Liver (tissue), 9 donors: ENCODE results near the gene GPC2. TPM values are rescaled to one million over a fixed set of nuclear protein-coding genes. Genes with fewer than 3 reads are reported as not detected.

Experiments
- DNase-seq: peaks from one replicate; pipeline ENCODE4 v3.0.0-alpha.2; 2017; ENCODE audit warnings: low spot score
- H3K27ac ChIP-seq, 2 donors: one replicate each; pipeline ENCODE4 v1.7.0; 2013; ENCODE audit warnings: inconsistent platforms in 2 of 2, low read length in 2 of 2, control low read depth in 1 of 2, low read depth in 1 of 2, mild to moderate bottlenecking in 1 of 2
- H3K27me3 ChIP-seq, 4 donors: one replicate each; pipeline versions ENCODE4 v1.6.1 to v1.7.0; 2013; ENCODE audit warnings: low read length in 3 of 4, inconsistent platforms in 1 of 4, mild to moderate bottlenecking in 1 of 4, moderate library complexity in 1 of 4; ENCODE audit not compliant: control insufficient read depth in 4 of 4, insufficient read depth in 4 of 4
- H3K36me3 ChIP-seq, 4 donors: one replicate each; pipeline versions ENCODE4 v1.6.1 to v1.7.0; 2013; ENCODE audit warnings: low read length in 3 of 4, mild to moderate bottlenecking in 3 of 4, low read depth in 1 of 4, moderate library complexity in 1 of 4; ENCODE audit not compliant: control insufficient read depth in 4 of 4, insufficient read depth in 3 of 4
- H3K4me1 ChIP-seq, 4 donors: one replicate each; pipeline versions ENCODE4 v1.6.1 to v1.7.0; 2013; ENCODE audit warnings: low read length in 3 of 4, mild to moderate bottlenecking in 3 of 4, moderate library complexity in 1 of 4; ENCODE audit not compliant: control insufficient read depth in 4 of 4, insufficient read depth in 4 of 4
- H3K4me3 ChIP-seq, 3 donors: one replicate each; pipeline versions ENCODE4 v1.6.1 to v1.7.0; 2013; ENCODE audit warnings: low read length in 3 of 3, control low read depth in 1 of 3, low read depth in 1 of 3, mild to moderate bottlenecking in 1 of 3
- H3K9ac ChIP-seq, 2 donors: one replicate each; pipeline ENCODE4 v1.7.0; 2013; ENCODE audit warnings: low read length in 2 of 2, mild to moderate bottlenecking in 2 of 2, moderate library complexity in 2 of 2, control low read depth in 1 of 2, low read depth in 1 of 2
- H3K9me3 ChIP-seq, 4 donors: one replicate each; pipeline versions ENCODE4 v1.6.1 to v1.7.0; 2013; ENCODE audit warnings: low read length in 3 of 4; ENCODE audit not compliant: control insufficient read depth in 4 of 4
- ATF3 ChIP-seq: IDR thresholded peaks from 2 replicates; pipeline ENCODE4 v1.6.1; 2016; ENCODE audit warnings: antibody characterized with exemption
- CTCF ChIP-seq: fragments of 150-350 bp; IDR thresholded peaks from 2 replicates; pipeline ENCODE4 v1.5.1; 2017; ENCODE audit warnings: improper control_type of control experiment, low read depth, low read length; ENCODE audit not compliant: missing input control
- EGR1 ChIP-seq, 2 donors: IDR thresholded peaks; 2 replicates each; pipeline ENCODE4 v1.6.1; 2016 to 2018; ENCODE audit warnings: antibody characterized with exemption in 2 of 2, low read depth in 2 of 2
- FOXA1 ChIP-seq: IDR thresholded peaks from 2 replicates; pipeline ENCODE4 v1.6.1; 2016; ENCODE audit warnings: antibody characterized with exemption
- GABPA ChIP-seq, 2 donors: IDR thresholded peaks in 1 of 2; conservative IDR thresholded peaks in 1 of 2; 2 replicates each; pipeline ENCODE4 v1.6.1; 2016; ENCODE audit warnings: antibody characterized with exemption in 2 of 2, mild to moderate bottlenecking in 1 of 2, moderate library complexity in 1 of 2
- HNF4G ChIP-seq: IDR thresholded peaks from 2 replicates; pipeline ENCODE4 v1.6.1; 2016; ENCODE audit warnings: antibody characterized with exemption
- JUND ChIP-seq, 2 donors: IDR thresholded peaks; 2 replicates each; pipeline ENCODE4 v1.6.1; 2016; ENCODE audit warnings: antibody characterized with exemption in 2 of 2
- MAX ChIP-seq: IDR thresholded peaks from 2 replicates; pipeline ENCODE4 v1.6.1; 2016; ENCODE audit warnings: antibody characterized with exemption
- NR2F2 ChIP-seq: IDR thresholded peaks from 2 replicates; pipeline ENCODE4 v1.6.1; 2016; ENCODE audit warnings: antibody characterized with exemption
- RAD21 ChIP-seq, 2 donors: IDR thresholded peaks; 2 replicates each; pipeline ENCODE4 v1.6.1; 2016; ENCODE audit warnings: antibody characterized with exemption in 2 of 2, mild to moderate bottlenecking in 2 of 2
- REST ChIP-seq: IDR thresholded peaks from 2 replicates; pipeline ENCODE4 v1.6.1; 2016; ENCODE audit warnings: antibody characterized with exemption, mild to moderate bottlenecking
- RXRA ChIP-seq, 2 donors: IDR thresholded peaks; 2 replicates each; pipeline ENCODE4 v1.6.1; 2017 to 2018; ENCODE audit warnings: antibody characterized with exemption in 2 of 2, mild to moderate bottlenecking in 1 of 2
- SP1 ChIP-seq: IDR thresholded peaks from 2 replicates; pipeline ENCODE4 v1.6.1; 2018; ENCODE audit warnings: antibody characterized with exemption, mild to moderate bottlenecking
- TAF1 ChIP-seq: conservative IDR thresholded peaks from 2 replicates; pipeline ENCODE4 v1.6.1; 2016; ENCODE audit warnings: antibody characterized with exemption, mild to moderate bottlenecking
- YY1 ChIP-seq: IDR thresholded peaks from 2 replicates; pipeline ENCODE4 v1.6.1; 2016; ENCODE audit warnings: antibody characterized with exemption, mild to moderate bottlenecking
- ZBTB33 ChIP-seq: IDR thresholded peaks from 2 replicates; pipeline ENCODE4 v1.6.1; 2016; ENCODE audit warnings: antibody characterized with exemption
- WGBS: extraction: QIAGEN DNeasy Blood & Tissue Kit; methylation state at CpG from one replicate; pipeline ENCODE4 v1.1.7; 2013; 5-methylcytosine and 5-hydroxymethylcytosine counted together
- polyA plus RNA-seq, 2 donors: library from polyadenylated mRNA; stranded (reverse) in 1 of 2; unstranded in 1 of 2; fragments of 200-250 nt in 1 of 2; fragments of >200 nt in 1 of 2; fragmentation: Nextera tagmentation in 1 of 2; extraction: Ambion mirVana in 1 of 2; gene quantifications; one replicate each; pipeline versions ENCODE4 v1.2.1 to v1.2.3, GENCODE V29; 2013 to 2015
- total RNA-seq, 2 donors: library from RNA; depleted of rRNA; stranded (reverse); fragments of >200 nt; gene quantifications; one replicate each; pipeline ENCODE4 v1.2.3, GENCODE V29; 2014
- donor health status: healthy.
- donor health status: healthy.
- donor health status: healthy.
- donor health status: healthy.
- donor health status: healthy.

Gene GPC2
- total and polyA plus RNA-seq, 4 donors, result 0.14 to 0.79 (median 0.33) TPM; not detected in 1

GRCh38 chr7:100154651-100155491, 22.3 kb downstream of the GPC2 start:
- TF ChIP-seq MAX (no peak), RAD21 (IDR thresholded peaks at IDR 0.05) (no peak), EGR1 (IDR thresholded peaks at IDR 0.05; ENCODE audit: low read depth in 2 of 2) (no peak), YY1 (no peak)
- H3K9me3 ChIP-seq, result no peaks in the 10 kb centered on the region
- DNase-seq, result no peak
- peaks cover 2 to 30% (median 11%) of the 10 kb centered on the region in 4 donors for H3K36me3 ChIP-seq
- WGBS, result 77% methylated on average over 30 of the region's 30 CpGs
- H3K27ac ChIP-seq, result no peak overlapping the region
- no peak overlapping the region for H3K4me3 ChIP-seq
- peaks cover 3 to 17% (median 10%) of the 10 kb centered on the region in 4 donors for H3K4me1 ChIP-seq
- H3K27me3 ChIP-seq, result no peaks in the 10 kb centered on the region
- H3K9ac ChIP-seq, result no peak overlapping the region

- H3K27me3 ChIP-seq, result no peaks in the 10 kb centered on the region
- H3K36me3 ChIP-seq, result peaks cover 2 to 30% (median 11%) of the 10 kb centered on the region in 4 donors
- DNase-seq, result no peak
- H3K9ac ChIP-seq, result no peak overlapping the region
- H3K4me1 ChIP-seq, result peaks cover 4 to 23% (median 13%) of the 10 kb centered on the region in 4 donors
- no peak for TF ChIP-seq NR2F2
- TF ChIP-seq EGR1 (IDR thresholded peaks at IDR 0.05; ENCODE audit: low read depth in 2 of 2), result no peak
- TF ChIP-seq CTCF, result no peak
- TF ChIP-seq GABPA (IDR thresholded peaks at IDR 0.05 in 1 of 2, conservative IDR thresholded peaks at IDR 0.05 in 1 of 2), result no peak
- TF ChIP-seq RAD21 (IDR thresholded peaks at IDR 0.05), result no peak
- TF ChIP-seq HNF4G, result no peak
- TF ChIP-seq FOXA1, result no peak
- TF ChIP-seq RXRA (IDR thresholded peaks at IDR 0.05), result no peak
- no peak for TF ChIP-seq JUND (IDR thresholded peaks at IDR 0.05)
- TF ChIP-seq REST, result no peak
- TF ChIP-seq ZBTB33, result no peak
- no peak for TF ChIP-seq TAF1
- TF ChIP-seq ATF3, result no peak
- no peak for TF ChIP-seq SP1
- TF ChIP-seq YY1, result no peak
- no peaks in the 10 kb centered on the region for H3K9me3 ChIP-seq
- no peak overlapping the region for H3K4me3 ChIP-seq
- H3K27ac ChIP-seq, result no peak overlapping the region
- 81% methylated on average over 16 of the region's 16 CpGs for WGBS
Measured at GRCh38 chr7:100153708-100154535, 23.3 kb downstream of the GPC2 start.
